Activated CD8-positive, alpha-beta memory T cell treated with anti-CD3 and anti-CD28 coated beads for 36 hours (primary cell): ENCODE measurements around the gene GLP2R. TPM values are rescaled to one million over a fixed set of nuclear protein-coding genes. Genes with fewer than 3 reads are reported as not detected.
"Not testable (repeated sequence)": the region's sequence is repeated elsewhere in the genome, so short reads cannot be mapped to it uniquely, and the experiment has no call there.

Experiments used
- CTCF ChIA-PET: fragments of 350-600 bp; sonication (Branson Sonifier 250); formaldehyde crosslinking; loops from one replicate; lab custom pipeline; 2021; ENCODE audit warnings: antibody characterized with exemption; lab: Charles Lee
- POLR2A ChIA-PET: fragments of 350-600 bp; sonication (Branson Sonifier 250); formaldehyde crosslinking; loops from one replicate; lab custom pipeline; 2021; ENCODE audit warnings: antibody characterized with exemption; lab: Charles Lee
- total RNA-seq, 2 experiments: library from RNA; stranded (reverse); gene quantifications; one replicate each; pipeline ENCODE4 v1.2.3, GENCODE V29; 2021

The GLP2R gene, protein sequence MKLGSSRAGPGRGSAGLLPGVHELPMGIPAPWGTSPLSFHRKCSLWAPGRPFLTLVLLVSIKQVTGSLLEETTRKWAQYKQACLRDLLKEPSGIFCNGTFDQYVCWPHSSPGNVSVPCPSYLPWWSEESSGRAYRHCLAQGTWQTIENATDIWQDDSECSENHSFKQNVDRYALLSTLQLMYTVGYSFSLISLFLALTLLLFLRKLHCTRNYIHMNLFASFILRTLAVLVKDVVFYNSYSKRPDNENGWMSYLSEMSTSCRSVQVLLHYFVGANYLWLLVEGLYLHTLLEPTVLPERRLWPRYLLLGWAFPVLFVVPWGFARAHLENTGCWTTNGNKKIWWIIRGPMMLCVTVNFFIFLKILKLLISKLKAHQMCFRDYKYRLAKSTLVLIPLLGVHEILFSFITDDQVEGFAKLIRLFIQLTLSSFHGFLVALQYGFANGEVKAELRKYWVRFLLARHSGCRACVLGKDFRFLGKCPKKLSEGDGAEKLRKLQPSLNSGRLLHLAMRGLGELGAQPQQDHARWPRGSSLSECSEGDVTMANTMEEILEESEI
- total RNA-seq: not detected

DNA sequence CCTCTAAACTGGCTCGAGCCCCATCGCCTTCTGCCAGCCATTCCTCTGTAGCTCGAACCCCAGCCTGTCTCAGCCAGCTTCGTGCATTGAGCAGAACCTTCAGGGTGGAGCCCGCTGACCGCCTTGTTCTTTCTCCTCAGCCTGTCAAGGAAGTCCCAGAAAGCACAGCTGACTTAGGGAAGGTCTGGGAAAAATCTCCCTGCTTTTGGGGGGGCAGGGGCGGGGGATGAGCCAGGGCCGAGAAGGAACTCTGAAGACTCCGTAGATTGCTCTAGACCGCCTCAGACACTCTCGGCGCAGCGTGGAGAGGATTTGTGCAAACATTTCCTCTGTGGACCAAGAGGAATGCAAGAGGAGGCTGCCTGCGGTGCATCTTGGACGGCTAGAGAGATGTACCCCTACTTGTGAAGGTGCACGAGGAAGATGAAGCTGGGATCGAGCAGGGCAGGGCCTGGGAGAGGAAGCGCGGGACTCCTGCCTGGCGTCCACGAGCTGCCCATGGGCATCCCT lies at the start of gene GLP2R:
GLP2R (plus strand) TSS at position 284 of the 510 bp plus-strand sequence; CDS start at position 424, 140 bp downstream.
- CTCF ChIA-PET: no interaction called here
- POLR2A ChIA-PET: no interaction called here

DNA sequence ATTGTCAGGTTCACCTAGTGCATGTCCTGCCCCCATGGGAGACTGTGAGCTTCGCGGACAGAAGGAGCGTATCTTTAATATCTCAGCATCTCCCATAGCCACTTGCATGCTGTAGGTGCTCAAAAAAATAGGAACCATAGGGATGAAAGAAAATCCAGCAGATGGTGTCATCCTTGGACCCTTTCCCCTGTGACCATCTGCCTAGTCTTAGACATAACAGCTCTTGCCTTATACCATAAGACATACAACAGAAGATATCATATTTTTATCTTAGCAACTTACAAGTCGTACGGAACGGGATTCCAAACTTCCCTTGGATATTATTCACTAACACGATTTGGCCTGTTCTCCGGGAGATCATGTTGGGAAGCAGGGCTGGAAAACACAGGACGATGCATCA lies 48.8 kb upstream of the GLP2R start:
- CTCF ChIA-PET: no interaction called here
- POLR2A ChIA-PET: no interaction called here

DNA sequence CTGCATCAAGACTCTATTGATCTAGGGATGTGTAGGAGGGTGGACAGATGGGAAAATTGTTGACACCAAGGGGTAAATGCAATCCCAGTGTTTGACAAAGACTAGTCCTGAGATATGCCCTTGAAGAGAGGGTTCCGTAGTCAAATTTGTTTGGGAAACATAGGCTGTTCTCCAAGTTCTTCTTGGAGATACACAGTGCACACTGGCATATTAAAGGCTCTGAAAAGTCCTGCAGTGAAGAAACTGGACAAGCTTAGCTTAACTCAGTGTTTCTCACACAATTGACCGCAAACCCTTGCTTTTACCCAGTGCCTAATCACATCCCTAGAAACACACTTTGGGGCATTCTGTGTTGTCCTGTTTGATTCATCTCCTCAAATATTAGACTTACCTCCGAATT lies 45.2 kb upstream of the GLP2R start:
- POLR2A ChIA-PET: no interaction called here

GRCh38 chr17:9783050-9783449 lies 42.7 kb upstream of the GLP2R start:
- ChIA-PET POLR2A (no interaction called here), CTCF (interaction anchor here (1.5 kb wide), 1 partner anchor 15 kb away, joined by 3 read pairs; no protein-coding TSS in a partner anchor)

More for the DNA sequence above, 45.2 kb upstream of the GLP2R start:
- CTCF ChIA-PET: no interaction called here

DNA sequence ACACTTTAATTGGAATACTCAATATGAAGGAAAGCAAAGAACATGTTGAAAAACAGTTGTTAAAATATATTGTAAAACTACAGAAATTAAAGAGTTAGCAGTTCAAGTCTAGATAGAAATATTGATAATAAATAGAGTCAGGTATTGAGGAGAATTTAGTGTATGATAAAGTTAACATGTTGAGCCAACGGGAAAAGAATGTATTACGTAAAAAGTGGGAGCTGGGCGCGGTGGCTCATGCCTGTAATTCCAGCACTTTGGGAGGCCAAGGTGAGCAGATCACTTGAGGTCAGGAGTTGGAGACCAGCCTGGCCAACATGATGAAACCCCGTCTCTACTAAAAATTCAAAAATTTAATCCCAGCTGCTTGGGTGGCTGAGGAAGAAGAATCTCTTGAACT lies 42.3 kb upstream of the GLP2R start:
- CTCF ChIA-PET: interaction anchor here (1.5 kb wide), 1 partner anchor 15 kb away, joined by 3 read pairs; no protein-coding TSS in a partner anchor
- POLR2A ChIA-PET: not testable (repeated sequence)

- ChIA-PET POLR2A (no interaction called here), CTCF (no interaction called here)
These were observed 41.2 kb upstream of the GLP2R start for GRCh38 chr17:9784544-9784943.

DNA sequence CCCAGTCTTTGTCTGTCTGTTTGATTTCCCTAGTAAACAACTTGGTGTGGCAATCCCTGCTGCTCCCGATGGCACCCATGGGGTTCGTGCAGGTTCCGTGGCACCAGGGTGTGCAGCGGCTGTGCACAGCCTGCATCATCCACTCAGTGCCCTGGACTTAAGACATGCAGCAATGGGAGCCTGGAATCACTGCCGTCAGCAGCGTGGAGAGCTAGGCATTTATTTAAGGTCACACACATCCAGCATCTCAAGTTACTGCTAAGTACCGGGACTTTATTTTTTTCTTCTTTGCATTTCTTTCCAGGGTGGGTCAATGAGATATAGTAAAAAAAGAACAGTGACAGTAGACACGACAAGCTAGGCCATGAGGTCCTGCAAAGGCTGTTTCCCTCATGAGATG lies 37.1 kb upstream of the GLP2R start:
- ChIA-PET POLR2A (no interaction called here), CTCF (no interaction called here)

- ChIA-PET CTCF (no interaction called here), POLR2A (no interaction called here)
These were observed 35.4 kb upstream of the GLP2R start for GRCh38 chr17:9790316-9790715.

DNA sequence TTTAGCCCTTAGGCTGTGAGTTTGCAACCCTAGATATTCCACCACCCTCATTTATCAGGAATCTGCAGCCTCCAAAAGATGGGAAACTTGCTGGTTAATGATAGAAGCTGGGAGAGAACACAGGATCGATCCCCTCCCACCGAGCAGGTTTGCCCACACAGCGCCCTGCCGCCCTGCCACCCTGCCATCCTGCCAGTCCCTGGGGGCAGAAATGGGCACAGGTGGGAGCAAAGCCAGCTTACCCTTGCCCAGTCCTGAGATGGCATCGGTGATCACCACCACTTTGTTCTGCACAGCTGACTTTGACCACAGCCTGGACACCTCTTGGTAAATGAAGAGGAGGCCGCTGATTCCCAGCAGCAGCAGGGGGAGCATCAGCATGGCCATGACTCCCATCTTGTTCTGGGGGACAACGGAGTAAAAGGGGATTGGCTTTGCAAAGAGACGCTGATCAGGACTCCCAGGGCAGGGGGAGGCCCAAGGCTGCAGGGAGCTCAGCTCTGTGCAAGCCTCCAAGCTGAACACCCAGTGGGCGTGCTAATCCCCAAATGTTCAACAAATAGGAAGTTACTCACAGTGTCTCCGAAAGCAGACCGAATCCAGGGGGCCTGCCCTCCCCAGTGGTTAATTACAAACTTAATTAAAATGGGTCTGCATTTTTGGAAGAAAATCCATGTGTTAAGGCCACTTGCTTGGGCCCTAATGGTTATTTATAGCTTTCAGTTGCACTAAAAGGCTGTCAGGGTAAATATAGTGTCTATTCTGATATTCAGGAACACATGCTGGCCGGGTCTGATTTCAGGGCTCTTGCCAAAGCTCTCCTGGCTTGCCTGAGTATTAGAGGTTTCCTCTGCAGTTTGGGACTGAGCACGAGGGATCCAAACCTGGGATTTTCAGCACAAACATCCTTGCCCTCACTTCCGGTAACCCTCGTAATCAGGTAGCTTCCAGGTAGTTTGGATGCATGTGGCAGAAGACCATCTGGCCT lies 34.5 kb upstream of the GLP2R start, which contains the start of gene DHRS7C:
DHRS7C (minus strand) TSS at position 704 of the 988 bp plus-strand sequence; CDS start at position 396, 308 bp downstream.
- POLR2A ChIA-PET: no interaction called here
- CTCF ChIA-PET: no interaction called here

GRCh38 chr17:9792181-9792840 lies 33.4 kb upstream of the GLP2R start:
- ChIA-PET POLR2A (no interaction called here), CTCF (no interaction called here)

GRCh38 chr17:9798008-9798407 lies 27.7 kb upstream of the GLP2R start:
- ChIA-PET POLR2A (no interaction called here), CTCF (no interaction called here)

- ChIA-PET POLR2A (no interaction called here), CTCF (no interaction called here)
These were observed 27.0 kb upstream of the GLP2R start for GRCh38 chr17:9798724-9799123.

GRCh38 chr17:9801505-9801904 lies 24.2 kb upstream of the GLP2R start:
- POLR2A ChIA-PET: interaction anchor here (0.7 kb wide), 1 partner anchor 14 kb away, joined by 4 read pairs; no protein-coding TSS in a partner anchor
- CTCF ChIA-PET: no interaction called here

- POLR2A ChIA-PET: interaction anchor here (0.7 kb wide), 1 partner anchor 13 kb away, joined by 4 read pairs; no protein-coding TSS in a partner anchor
- CTCF ChIA-PET: no interaction called here
These were observed 23.4 kb upstream of the GLP2R start for GRCh38 chr17:9802294-9802693.

DNA sequence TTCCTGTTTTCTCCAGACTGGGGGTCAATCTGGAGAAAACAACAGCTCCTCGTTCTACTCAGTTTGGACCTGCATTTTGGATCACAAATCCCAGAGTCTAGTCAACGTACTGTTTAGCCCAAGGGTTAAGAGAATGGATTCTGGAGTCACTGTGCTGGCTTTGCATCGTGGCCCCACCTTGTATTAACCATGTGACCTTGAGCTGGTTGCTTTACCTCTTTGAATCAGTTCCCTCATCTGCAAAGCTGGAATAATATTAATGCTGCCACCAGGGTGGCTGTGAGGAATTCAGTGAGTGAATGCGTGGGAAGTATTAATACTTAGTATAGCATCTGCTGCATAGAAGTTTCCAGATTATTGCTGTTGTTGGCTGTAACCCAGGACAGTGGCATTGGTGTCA lies 23.0 kb upstream of the GLP2R start:
- ChIA-PET CTCF (no interaction called here), POLR2A (no interaction called here)

GRCh38 chr17:9805769-9806168 lies 20.0 kb upstream of the GLP2R start:
- CTCF ChIA-PET: no interaction called here
- POLR2A ChIA-PET: no interaction called here

DNA sequence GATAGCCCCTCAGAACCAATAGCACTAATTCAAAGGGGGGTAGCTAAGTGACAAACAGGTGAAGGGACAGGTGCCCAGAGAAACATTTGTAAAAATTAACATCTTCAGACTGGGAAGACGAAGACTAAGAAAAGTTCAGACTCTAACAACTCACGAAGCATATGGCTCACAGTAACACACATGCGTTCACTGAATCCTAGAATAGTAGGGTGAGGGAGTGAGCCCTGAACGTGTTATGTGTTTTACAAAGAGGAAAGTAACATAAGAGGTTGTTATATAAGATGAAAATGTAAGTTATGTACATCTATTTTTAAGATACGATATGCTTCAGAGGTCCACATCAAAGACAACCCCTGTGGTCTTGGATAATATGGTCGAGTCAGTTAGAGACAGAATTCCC lies 19.0 kb upstream of the GLP2R start:
- POLR2A ChIA-PET: no interaction called here
- CTCF ChIA-PET: no interaction called here

DNA sequence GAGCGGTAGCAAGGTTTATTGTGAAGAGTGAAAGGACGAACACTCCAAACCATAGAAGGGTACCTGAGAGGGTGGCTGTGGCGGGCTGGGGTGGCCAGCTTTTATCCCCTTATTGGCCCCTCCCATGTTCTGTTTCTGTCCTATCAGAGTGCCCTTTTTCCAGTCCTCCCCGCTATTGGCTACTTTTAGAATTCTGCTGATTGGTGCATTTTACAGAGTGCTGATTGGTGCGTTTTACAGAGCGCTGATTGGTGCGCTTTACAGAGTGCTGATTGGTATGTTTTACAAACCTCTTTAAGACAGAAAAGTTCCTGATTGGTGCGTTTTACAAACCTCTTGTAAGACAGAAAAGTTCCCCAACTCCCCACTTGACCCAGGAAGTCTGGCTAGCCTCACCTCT lies 16.3 kb upstream of the GLP2R start:
- CTCF ChIA-PET: no interaction called here
- POLR2A ChIA-PET: no interaction called here
